Measurements from ENCODE around the gene FRAS1.

- TF ChIP-seq POLR2A (IDR thresholded peaks at IDR 0.05) (no peak), CTCF (IDR thresholded peaks at IDR 0.05) (no peak)
These were observed 505.6 kb downstream of the FRAS1 start for GRCh38 chr4:78562687-78563086.
